ENCODE data around the gene THOC6.
"Not testable (repeated sequence)": the region's sequence is repeated elsewhere in the genome, so short reads cannot be mapped to it uniquely, and the experiment has no call there.

Gene THOC6

GRCh38 chr16:3030222-3031212 is 6.7 kb downstream of the THOC6 start:
- DNase-seq (ENCODE audit: low spot score), result no peak

DNA sequence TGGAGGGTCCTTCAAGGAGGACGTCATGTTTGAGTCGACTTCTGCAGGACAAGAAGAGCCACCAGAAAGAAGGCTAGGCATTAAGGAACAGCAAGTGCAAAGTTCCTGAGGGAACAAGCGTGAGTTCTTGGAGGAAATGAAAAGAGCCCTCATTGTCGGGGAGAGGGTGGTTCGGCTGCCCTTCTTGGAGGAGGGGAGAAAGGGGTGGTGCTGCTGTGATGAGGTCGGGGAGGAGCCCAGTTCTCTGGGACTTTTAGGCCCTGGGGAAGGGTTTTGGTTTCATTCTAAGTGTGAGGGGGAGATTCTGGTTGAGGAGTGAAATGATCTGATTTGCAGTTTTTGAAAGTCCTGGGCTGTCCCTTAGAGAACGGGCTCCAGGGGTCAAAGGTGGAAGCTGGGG is 8.8 kb downstream of the THOC6 start:
- no peak for DNase-seq (ENCODE audit: low spot score)

DNA sequence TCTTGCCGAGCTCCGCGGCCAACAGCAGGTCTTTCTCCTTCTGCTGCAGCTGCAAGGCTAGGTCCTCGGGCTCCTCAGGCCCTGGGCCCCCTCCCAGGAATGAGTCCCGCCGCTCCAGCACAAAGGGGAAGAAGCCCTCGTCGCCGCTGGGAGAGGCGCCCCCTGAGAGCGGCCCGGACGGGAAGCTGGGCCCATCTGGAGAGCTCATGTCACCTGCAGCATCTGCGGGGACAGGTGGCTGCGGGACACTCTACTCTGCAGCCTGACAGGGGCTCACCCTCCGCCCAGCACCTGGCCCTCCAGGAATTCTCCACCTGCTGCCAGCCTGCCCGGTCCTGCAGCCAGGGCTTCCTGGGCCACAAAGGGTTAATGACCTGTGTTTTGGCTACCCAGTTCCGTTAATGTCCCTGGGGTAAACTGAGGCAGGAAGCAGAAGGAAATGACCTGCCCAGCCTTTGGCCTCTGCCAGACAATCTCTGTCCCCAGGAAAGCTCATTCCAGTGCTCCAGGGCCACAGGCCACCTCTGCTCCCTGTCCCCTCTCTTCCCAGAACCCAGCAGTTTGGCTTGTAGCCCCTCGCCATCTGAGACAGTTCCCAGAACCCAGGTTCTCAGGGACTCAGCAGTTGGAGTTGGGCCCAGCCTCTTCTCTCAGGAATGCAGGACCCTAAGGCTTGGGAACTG is 11.6 kb downstream of the THOC6 start:
- no peak for DNase-seq (ENCODE audit: low spot score)

GRCh38 chr16:3035972-3036725 is 12.3 kb downstream of the THOC6 start:
- DNase-seq (ENCODE audit: low spot score), result no peak

GRCh38 chr16:3036726-3037315 is 13.0 kb downstream of the THOC6 start, which contains the start of gene BICDL2:
BICDL2 (minus strand) TSS chr16:3036944; CDS start chr16:3035496, 1,448 bp downstream.
- DNase-seq (ENCODE audit: low spot score), result no peak

DNA sequence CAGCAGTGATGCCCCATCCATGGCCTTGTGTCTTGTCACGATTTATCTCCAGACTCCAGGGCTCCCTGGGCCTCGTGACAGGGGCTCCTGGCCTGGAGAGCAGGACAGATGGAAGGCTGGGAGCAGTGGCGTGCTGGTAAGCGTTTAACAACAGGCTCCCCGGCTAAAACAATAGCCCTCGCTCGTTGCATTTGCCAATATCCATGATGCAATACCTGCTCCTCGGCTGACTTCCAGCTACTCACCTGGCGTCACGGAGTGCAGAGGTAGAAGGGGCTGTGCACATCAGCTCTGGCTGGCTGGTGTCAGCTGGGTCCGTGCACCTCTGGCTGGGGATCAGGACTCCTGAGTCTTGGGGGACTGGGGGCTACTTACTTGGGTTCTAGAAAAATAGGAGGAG is 14.4 kb downstream of the THOC6 start:
- DNase-seq (ENCODE audit: low spot score), result no peak

DNA sequence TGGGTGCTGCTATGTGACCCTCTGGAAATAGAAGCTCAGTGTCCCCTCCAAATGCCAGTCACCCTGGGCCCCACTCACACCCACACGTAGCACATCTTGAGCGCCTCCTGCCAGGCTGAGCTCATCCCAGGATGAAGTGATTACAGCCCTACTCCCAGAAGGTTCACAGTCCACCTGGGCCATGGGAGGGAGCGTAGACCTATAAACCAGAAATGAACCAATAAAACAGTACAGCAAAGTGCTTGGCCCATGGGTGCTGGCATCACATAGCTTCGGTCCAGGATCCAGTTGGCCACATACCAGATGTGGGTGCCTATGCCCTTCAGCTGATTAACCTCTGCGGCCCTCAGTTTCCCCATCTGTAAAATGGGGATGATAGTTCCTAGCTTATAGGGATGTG is 15.1 kb downstream of the THOC6 start:
- DNase-seq (ENCODE audit: low spot score), result no peak

DNA sequence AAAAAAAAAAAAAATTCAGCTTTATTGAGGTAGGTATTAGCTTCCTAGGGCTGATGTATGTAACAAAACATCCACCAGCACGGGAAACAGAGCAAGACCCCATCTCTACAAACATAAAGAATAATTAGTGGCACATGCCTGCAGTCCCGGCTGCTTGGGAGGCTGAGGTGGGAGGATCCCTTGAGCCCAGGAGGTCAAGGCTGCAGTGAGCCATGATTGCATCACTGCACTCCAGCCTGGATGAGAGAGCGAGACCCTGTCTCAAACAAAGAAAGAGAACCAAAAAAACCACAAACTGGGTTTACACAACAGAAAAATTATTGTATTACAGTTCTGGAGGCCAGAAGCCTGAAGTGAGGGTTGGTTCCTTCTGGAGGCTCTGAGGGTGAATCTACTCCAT is 18.5 kb downstream of the THOC6 start:
- DNase-seq (ENCODE audit: low spot score), result no peak

- no peak for DNase-seq (ENCODE audit: low spot score)
Measured at GRCh38 chr16:3044708-3045107, 20.9 kb downstream of the THOC6 start.

GRCh38 chr16:3045758-3046640 is 22.2 kb downstream of the THOC6 start, which contains the start of gene MMP25:
MMP25 (plus strand) TSS chr16:3046561; CDS start chr16:3046918, 357 bp downstream.
- DNase-seq (ENCODE audit: low spot score), result no peak

- no peak for DNase-seq (ENCODE audit: low spot score)
Measured at GRCh38 chr16:3046641-3047386, 23.0 kb downstream of the THOC6 start.

DNA sequence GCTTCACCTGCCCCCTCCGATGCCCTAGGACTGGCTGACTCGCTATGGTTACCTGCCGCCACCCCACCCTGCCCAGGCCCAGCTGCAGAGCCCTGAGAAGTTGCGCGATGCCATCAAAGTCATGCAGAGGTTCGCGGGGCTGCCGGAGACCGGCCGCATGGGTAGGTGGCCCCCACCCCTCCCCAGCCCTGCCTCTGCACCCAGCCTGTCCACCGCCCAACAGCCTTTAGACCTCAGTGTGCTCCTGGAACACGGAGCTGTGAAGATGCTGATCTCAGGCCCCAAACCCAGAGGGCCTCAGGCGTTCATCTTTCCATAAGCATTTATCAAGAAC is 23.5 kb downstream of the THOC6 start:
- no peak for DNase-seq (ENCODE audit: low spot score)

DNA sequence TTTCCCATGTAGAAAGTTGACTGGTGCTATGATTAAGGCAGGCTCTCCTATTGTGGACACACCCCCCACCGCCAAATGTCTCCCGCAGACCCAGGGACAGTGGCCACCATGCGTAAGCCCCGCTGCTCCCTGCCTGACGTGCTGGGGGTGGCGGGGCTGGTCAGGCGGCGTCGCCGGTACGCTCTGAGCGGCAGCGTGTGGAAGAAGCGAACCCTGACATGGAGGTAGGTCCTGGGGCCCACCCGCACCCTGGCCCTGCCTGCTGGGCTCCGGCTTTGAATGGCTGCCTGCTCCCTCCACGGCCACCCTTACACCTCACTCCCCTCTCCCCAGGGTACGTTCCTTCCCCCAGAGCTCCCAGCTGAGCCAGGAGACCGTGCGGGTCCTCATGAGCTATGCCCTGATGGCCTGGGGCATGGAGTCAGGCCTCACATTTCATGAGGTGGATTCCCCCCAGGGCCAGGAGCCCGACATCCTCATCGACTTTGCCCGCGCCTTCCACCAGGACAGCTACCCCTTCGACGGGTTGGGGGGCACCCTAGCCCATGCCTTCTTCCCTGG is 26.2 kb downstream of the THOC6 start:
- no peak for DNase-seq (ENCODE audit: low spot score)

DNA sequence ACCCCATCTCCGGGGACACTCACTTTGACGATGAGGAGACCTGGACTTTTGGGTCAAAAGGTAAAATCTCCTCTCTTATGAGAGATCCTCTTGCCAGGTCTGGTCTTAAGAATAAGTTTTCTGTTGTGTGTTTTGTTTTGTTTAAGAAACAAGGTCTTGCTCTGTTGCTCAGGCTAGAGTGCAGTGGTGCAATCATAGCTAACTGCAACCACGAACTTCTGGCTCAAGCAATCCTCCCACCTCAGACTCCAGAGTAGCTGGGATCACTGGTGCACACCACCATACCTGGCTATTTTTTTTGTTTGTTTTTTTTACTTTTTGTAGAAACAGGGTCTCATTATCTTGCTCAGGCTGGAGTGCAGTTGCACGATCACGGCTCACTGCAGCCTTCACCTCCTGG is 26.7 kb downstream of the THOC6 start:
- DNase-seq (ENCODE audit: low spot score), result no peak

DNA sequence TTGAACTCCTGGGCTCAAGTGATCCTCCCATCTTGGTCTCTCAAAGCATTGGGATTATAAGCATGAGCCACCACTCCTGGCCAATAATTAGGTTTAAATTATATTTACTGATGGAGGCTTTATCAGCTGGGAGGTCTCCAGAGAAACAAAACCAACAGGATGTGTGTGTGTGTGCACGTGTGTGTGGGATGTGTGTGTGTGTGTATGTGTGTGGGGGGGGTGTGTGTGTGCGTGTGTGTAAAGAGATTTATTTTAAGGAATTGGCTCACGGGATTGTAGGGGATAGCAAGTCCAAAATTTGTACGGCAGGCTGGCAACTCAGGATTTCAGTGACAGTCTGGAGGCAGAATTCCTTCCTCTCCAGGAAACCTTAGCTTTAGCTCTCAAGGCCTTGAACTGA is 27.2 kb downstream of the THOC6 start:
- DNase-seq (ENCODE audit: low spot score), result no peak

DNA sequence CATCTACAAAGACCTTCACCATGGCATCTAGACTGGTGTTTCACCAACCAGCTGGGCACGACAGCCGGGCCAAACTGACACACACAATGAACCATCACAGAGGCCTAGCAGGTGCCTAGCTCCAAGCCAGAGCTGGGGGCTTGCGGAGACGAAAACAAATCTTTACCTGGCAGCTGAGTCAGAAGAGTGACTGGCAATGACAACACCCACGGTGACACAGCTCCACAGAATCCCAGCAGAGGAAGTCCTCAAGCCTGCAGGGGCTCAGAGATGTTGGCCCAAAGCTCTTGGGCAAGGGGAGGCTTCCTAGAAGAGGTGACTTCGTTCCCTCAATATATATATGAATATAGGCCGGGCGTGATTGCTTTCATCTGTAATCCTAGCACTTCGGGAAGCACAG is 27.7 kb downstream of the THOC6 start:
- DNase-seq (ENCODE audit: low spot score), result no peak

DNA sequence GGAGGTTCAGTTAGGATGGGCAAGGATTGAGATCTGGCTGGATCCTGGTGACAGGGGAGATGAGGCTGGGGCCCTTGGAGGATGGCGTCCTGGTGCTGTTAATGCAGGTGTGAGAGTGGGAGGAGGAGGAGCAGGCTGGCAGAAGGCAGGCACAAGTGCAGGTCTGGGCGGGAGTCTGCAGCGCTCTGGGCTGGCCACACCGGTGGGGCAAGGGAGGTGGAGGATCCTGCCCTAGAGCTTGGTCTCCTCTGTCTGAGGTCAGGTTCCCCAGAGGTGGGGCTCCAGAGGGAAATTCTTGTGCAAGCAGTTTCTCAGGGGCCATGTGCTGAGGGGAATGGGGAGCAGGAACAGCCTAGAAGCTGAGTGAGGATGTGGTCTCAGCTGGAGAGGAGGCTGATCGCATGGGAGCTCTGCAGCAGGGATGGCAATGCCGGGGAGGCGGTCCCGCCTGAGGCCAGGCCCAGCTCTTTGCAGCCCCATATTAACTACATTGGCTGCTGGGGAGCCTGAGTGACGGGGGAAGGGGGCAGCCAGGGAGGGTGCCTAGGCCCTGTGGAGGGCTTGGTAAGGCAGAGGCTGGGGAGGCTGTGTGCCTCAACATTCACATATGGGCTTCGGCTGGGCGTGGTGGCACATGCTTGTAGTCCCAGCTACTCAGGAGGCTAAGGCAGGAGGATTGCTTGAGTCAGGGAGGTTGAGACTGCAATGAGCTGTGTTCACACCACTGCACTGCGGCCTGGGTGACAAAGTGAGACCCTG is 28.9 kb downstream of the THOC6 start:
- DNase-seq (ENCODE audit: low spot score), result not testable (repeated sequence)

- DNase-seq (ENCODE audit: low spot score), result not testable (repeated sequence)
Measured at GRCh38 chr16:3053330-3053710, 29.5 kb downstream of the THOC6 start.

Data from COLO829 (cell line).